TTC549 (cell line): ENCODE measurements around the gene ZNF683.
"Not testable (repeated sequence)": the region's sequence is repeated elsewhere in the genome, so short reads cannot be mapped to it uniquely, and the experiment has no call there.

Experiments used
- FAIRE-seq: peaks from 2 replicates; lab custom pipeline; 2012; peaks lifted over from hg19 to GRCh38; lab: Jason Lieb, UNC

The ZNF683 gene

DNA sequence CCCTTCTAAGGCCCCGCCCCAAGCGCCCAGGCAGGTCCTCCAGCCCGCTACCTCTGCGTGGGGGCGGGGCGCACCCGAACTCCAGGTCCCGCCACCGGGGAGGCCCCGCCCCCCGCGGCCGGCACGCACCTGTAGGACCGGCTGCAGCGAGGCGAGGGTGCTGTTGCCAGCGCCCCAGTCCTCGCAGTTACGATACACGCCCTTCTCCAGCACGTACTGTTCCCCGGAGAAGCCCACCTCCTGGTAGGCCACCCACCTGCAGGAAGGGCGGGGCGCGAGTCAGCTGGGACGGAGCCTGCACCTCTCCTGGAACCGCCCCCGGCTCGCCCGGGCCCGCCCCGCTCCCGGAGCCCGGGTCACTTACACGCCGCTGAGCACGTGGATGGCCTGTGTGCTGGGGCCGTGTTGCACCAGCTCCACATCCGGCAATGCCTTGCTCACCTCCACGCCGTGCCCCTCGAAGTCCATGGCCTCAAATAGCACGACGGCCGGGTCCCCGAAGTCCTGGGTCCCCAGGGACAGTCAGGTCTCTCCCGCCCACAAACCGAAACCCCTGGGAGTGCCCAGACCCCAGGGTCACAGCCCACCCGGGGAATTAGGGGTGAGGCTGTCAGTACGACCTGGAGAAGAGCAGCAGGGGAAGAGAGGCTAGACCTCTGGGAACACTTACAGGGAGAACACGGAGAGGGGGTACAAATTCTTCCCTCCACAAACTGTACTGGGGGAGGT lies 35.9 kb downstream of the ZNF683 start:
- FAIRE-seq: no peak

- FAIRE-seq: no peak
Observed at GRCh38 chr1:26335774-26336476, 36.6 kb downstream of the ZNF683 start.

- not testable (repeated sequence) for FAIRE-seq
Observed at GRCh38 chr1:26333312-26333711, 39.2 kb downstream of the ZNF683 start.

DNA sequence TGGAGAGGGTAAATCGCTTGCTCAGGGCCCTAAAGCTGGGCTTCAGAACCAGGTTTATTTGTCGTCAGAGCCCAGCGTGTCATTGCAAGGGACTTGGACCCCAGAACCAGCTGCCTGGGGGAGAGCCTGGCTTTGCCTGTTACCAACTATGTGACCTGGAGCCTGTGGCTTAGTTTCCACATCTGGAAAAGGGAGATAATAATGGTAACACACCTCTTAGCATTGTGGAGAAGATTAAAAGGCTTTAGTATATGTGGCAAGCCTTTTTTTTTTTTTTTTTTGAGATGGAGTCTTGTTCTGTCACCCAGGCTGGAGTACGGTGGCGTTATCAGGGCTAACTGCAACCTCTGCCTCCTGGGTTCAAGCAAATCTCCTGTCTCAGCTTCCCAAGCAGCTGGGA lies 42.3 kb downstream of the ZNF683 start:
- no peak for FAIRE-seq

DNA sequence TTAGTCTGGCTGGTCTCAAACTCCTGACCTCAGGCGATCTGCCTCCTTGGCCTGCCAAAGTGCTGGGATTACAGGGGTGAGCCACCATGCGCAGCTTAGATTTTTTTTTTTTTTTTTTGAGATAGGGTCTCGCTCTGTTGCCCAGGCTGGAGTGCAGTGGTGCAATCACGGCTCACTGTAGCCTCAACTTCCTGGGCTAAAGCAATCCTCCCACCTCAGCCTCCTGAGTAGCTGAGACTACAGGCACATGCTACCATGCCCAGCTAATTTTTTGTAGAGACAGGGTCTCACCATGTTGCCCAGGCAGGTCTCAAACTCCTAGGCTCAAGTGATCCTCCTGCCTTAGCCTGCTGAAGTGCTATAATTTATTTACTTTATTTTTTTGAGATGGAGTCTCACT lies 43.2 kb downstream of the ZNF683 start:
- not testable (repeated sequence) for FAIRE-seq

GRCh38 chr1:26328597-26328996 lies 44.0 kb downstream of the ZNF683 start:
- FAIRE-seq: no peak

DNA sequence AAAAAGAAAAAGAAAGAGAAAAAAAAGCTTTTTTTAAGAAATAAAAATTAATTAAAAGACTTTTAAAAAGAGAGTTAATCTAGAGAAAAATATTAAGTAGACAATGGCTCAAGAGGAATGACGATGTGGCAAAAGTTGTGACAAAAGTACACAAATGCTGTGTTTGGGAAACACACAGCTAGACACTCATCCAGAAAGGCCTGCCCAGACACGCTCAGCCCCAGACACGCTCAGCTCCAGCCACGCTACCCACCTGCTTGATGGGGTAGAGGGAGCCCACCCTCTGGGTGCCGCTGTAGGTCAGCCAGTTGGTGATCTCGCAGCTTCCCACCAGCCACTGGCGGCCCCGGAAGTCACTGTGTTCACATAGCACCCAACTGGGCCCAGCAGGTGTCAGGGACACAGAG lies 44.6 kb downstream of the ZNF683 start:
- no peak for FAIRE-seq

- no peak for FAIRE-seq
Observed at GRCh38 chr1:26324550-26324949, 48.0 kb downstream of the ZNF683 start.

- FAIRE-seq: no peak
Observed at GRCh38 chr1:26323382-26323781, 49.2 kb downstream of the ZNF683 start.

- FAIRE-seq: no peak
Observed at GRCh38 chr1:26322042-26322331, 50.6 kb downstream of the ZNF683 start.

- FAIRE-seq: peak; percentile 48
Observed at GRCh38 chr1:26321315-26322041, 51.1 kb downstream of the ZNF683 start.

DNA sequence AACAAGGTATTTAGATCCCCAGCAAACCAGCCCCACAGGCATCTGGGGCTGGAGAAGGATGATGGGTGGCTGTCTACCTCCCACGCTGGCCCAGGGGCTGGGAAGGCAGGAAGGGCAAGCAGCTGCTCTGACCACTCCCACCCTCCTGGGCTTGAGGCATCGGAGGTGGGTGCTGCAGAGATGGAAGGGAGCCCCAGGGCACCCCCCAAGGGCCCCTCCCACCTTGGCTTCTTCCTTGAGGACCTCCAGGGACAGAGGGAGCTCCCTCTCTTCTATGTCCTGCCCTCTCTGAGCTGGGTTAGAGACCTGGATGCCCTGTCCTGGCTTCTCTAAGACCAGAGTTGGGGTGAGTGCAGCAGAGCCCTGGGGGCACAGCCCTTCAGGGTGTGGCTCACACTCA lies 51.7 kb downstream of the ZNF683 start:
- FAIRE-seq: no peak

DNA sequence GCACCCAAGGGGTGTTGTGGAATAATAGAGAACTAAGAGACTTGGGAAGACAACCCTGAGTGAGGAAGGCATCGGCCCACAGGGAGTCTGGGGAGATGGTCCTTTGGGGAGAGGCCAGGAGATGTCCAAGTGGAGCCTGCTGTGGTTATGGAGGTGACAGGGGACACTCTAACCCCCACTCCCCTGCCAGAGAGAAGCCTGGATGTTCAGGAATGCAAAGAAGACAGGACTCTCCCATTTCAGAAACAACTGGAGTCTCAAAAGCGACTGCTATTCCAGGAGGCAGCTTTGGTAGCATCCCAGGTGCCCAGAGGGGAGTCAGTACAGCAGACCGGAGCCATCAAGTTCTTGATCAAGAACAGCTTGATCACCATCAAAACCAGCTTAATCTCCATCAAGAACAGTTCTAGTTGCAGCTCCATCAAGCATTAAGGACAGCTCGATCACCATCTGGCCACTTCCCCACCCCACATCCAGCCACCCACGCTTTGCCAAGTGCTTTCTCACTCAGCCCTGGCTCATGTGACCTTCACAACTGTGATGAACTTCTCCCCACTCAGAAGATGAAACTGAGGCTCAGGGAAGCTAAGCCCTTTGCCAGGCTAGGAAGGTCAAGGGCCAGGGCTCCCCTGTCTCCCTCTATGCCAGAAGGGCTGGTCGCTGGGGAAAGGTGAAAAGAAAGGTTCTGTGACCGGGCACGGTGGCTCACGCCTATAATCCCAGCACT lies 54.0 kb downstream of the ZNF683 start:
- no peak for FAIRE-seq

DNA sequence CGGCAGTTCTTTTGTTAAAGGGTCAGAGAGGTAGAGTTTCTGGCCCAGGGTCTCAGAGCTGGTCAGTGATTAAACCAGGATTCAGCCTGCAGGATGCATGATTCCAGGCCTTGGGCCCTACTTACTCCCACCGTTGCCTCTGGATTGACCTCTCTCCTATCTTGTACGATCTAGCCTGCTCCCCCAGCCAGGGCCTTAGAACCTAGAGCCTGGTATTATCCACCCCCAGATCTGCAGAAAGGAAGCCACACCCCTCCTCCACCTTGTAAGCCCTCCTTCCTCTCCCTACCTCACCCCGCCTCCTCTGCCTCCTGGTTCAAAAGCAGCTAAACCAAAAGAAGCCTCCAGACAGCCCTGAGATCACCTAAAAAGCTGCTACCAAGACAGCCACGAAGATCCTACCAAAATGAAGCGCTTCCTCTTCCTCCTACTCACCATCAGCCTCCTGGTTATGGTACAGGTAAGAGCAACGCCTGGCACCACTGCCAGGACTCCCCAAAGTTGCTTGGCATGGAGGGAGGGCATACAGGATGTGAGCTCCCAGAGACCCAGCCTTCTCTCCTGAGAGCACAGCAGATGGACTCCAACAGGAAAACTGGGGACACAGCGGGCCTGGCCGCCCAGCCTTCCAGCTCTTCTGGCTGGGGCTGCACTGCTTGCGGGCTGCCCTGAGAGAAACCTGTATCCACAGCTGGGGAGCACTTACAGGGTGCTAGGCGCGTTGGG lies 54.8 kb downstream of the ZNF683 start, which contains the start of gene CD52:
TSS of gene CD52 (plus strand) at position 347 of the 726 bp plus-strand sequence. CDS start at position 407, 60 bp downstream.
- FAIRE-seq: no peak

DNA sequence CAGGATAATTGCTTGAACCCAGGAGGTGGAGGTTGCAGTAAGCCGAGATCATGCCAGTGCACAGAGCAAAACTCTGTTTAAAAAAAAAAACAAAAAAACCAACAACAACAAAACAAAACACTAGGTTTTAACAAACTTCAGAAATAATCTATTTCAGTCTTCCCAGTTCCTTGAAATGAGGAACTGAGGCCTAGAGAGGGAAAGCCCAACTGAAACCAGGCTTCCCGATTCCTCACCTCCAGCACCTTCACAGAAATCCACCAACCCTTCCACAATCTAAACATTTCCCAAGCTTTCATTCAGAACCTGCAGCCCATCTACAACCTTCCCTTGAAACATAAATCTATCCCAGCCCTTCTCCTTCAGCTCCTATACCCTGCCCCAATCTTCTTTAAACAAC lies 55.4 kb downstream of the ZNF683 start:
- no peak for FAIRE-seq

- FAIRE-seq: no peak
Observed at GRCh38 chr1:26315874-26316850, 56.4 kb downstream of the ZNF683 start.

DNA sequence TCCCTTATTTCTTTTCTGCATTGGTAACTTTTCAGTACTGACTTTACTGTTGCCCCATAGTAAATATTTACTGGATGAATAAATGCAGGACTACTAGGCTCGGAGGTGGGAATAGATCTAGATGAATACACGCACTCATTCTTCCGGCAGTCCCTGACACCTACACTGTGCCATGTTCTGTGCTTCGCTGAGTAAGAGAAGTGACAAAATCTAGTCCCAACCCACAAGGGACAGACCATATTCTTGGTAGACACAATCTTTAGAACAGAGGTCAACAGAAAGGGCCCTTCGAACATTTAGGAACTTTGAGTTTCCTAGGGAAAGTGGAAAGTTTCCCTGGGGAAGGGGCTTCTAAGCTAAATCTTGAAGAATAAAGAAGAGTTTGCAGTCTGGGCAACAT lies 58.0 kb downstream of the ZNF683 start:
- FAIRE-seq: no peak
